Cerebellar nuclear complex (tissue), 1 donor: Measurements from ENCODE around the gene ZNF747.
"Not testable (repeated sequence)": the region's sequence is repeated elsewhere in the genome, so short reads cannot be mapped to it uniquely, and the experiment has no call there.

Source experiments
- DNase-seq, 2 experiments: peaks; one replicate each; lab custom pipeline; 2025; lab: John Stamatoyannopoulos, UW

The ZNF747 gene

DNA sequence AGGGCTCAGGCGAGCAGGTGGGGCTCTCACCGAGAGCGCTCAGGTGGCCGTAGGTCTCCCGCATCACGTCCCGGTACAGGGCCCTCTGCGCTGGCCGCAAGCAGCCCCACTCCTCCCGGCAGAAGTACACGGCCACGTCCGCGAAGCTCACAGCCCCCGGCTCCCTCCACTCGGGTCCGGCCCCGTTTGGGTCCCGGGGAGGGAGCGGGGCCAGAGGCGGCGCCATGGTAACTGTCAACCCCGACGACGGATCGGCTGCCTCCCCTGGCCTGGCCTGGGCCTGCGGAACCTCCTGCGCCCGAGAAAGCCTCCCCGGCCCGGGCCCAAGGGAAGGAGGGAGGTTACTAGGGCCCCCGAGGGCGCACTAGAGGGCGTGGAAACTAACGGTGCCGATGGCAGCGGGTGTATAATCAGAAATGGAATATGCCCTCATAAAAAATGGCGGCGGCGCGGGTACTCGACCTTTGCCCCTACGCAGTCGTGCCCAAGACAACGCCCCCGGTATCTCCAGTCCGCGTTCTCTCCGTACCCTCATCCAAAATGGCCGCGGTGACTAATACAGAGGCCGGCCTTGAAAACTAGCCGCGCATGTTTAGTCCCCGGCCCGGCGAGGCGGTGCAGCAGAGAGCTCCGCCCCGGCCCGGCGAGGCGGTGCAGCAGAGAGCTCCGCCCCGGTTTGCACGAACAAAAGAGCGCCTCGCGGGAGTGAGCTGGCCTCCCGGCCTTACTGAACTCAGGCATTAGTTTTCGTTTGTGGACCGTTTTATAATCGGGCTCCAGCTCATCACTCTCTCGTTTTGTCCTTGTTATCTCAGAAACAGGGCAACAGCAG, 23.5 kb upstream of the ZNF747 start, which contains the start of gene ZNF764:
TSS of gene ZNF764 (minus strand) at position 418 of the 832 bp plus-strand sequence. CDS start at position 226, 192 bp downstream.
- peak; percentile 67 to 94 for DNase-seq

- no peak for DNase-seq
Measured at GRCh38 chr16:30557707-30557956, 23.0 kb upstream of the ZNF747 start.

GRCh38 chr16:30556125-30556473, 21.4 kb upstream of the ZNF747 start:
- no peak for DNase-seq

GRCh38 chr16:30555315-30556124, 20.9 kb upstream of the ZNF747 start:
- no peak for DNase-seq

- no peak for DNase-seq
Measured at GRCh38 chr16:30554557-30555314, 20.1 kb upstream of the ZNF747 start.

- no peak for DNase-seq
Measured at GRCh38 chr16:30553393-30553899, 18.8 kb upstream of the ZNF747 start.

DNA sequence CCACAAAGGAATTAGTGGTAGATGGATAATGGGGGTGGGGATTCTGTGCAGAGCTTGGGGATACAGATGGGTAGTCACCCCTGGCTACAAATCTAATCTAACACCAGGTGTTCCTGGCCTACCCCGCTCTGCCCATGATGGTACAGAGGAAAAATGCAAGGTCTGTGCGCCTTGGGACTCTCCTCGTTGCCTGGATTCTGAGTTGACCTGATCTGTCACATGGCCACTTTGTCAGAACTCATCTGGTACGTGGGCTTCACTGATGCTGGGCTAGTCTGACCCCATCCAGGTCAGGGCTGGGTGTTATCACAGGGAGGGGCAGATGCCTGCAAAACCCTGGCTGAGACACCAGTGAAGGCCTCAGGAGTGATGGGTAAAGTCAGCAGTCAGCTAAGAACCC, 18.3 kb upstream of the ZNF747 start:
- no peak for DNase-seq

DNA sequence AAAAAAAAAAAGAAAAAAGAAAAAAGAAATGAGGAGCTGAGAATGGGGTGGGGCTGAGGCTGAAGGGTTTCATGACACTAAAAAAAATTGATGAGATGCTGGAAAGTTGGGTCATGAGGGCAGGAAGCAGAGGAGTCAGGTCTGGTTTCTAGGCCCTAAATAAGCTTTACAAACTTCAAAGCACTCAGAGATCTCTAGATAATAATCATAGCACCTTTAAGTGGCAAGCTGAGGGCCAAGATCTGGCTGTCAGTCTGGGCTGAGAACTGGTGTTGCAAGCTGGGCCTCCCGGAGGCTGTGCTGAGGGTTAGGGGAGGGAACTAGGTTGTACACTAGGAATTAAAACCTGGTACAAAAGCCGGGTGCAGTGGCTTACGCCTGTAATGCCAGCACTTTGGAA, 17.1 kb upstream of the ZNF747 start:
- DNase-seq: no peak

- no peak for DNase-seq
Measured at GRCh38 chr16:30548416-30549253, 14.0 kb upstream of the ZNF747 start.

- no peak for DNase-seq
Measured at GRCh38 chr16:30546115-30546514, 11.5 kb upstream of the ZNF747 start.

- DNase-seq: no peak
Measured at GRCh38 chr16:30543067-30543466, 8.4 kb upstream of the ZNF747 start.

GRCh38 chr16:30541502-30542329, 7.1 kb upstream of the ZNF747 start:
- no peak for DNase-seq

GRCh38 chr16:30540916-30541464, 6.3 kb upstream of the ZNF747 start:
- DNase-seq: not testable (repeated sequence)

- DNase-seq: not testable (repeated sequence)
Measured at GRCh38 chr16:30539986-30540526, 5.4 kb upstream of the ZNF747 start.

DNA sequence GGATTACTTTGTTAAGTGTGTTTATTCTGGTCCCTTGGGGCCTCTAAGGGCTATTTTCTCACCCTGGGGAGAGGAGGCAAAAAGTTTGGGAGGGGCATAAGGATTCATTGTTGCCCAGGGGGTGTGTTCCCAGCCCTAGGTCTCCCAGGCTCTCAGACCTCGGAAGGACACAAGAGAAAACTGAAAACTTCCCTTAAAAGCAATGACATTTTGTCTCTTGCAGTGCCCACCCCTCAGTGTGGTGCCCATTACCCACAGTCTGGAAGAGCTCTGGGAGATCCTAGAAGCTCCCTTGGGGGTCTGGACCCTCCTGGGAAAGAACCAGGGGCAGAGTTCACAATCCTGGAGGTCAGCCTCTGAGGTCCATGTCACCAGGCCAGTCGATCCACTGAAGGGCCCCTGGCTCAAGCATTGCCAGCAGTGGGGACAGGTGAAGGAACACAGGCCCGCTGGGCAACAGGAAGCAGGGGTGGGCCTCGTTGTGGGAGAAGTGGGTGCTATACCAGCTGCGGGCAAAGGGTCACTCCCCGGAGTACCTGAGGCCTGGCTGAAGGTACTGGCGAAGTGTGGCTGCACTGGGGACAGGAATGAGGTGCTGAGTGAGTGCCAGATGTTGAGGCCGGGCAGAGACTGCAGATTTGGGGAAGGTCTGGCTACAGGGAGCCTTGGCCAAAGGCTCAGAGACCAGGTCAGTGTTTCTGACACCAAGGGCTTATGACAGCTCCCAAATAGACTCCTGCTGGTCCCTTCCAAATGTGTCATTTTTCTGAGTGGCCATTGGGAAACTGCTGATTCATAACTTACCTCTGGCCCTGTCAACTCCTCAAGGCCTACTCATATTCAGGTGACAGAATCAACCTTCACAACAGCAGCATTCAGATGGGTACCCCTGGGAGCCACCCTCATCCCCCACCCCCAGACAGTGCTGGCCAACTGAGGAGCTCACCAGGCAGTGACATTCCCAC, 4.6 kb upstream of the ZNF747 start:
- DNase-seq: no peak

DNA sequence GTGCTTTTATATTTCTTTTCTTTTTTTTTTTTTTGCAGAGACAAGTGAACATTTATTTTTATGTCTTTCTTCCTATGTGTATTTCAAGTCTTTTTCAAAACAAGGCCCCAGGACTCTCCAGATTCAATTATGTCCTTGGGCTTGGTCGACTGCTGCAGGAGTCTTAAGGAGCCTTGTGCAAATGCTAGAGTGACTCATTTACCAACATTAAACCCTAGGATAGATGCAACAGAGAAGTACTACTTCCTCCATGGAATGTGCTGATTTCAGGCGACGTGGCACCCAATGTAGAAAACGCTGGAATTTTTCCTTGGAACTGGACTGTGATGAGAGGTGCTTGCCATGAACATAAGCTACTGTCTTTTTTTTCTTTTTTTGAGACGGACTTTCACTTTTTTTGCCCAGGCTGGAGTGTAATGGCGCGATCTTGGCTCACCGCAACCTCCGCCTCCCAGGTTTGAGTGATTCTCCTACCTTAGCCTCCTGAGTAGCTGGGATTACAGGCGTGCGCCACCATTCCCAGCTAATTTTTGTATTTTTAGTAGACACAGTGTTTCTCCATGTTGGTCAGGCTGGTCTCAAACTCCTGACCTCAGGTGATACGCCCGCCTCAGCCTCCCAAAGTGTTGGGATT, 1.9 kb upstream of the ZNF747 start:
- not testable (repeated sequence) for DNase-seq

DNA sequence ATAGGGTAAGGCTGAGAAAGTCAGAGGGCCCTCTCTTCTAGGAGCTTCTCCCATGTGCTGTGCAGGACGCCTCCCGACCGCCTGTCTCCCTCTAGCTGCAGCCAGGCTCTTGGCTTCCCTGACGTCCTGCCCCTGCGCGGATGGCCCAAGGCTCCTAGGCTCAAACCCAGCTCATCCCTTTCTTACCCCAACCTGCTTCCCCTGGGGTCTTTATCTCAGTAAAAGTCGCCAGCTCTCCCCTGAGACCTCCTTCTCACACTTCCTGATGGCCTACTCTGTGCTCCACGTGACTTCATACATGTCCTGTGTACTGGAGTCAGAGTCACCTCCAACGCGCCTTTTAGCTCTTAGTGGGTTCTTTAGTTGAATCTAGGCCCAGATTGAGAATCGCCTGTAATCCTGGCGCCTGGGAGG, 1.1 kb upstream of the ZNF747 start:
- no peak for DNase-seq

- no peak for DNase-seq
Measured at GRCh38 chr16:30535106-30535776, 583 bp upstream of the ZNF747 start.
